Prostate gland (tissue), 2 donors: Measurements from ENCODE around the gene DPYD. TPM values are rescaled to one million over a fixed set of nuclear protein-coding genes. Genes with fewer than 3 reads are reported as not detected.
A peak's percentile ranks its signal among the peaks of the same experiment; 100 is the strongest.

Source experiments
- DNase-seq: peaks from one replicate; pipeline ENCODE4 v3.0.0-alpha.2; 2019; ENCODE audit warnings: low spot score
- H3K27ac ChIP-seq, 2 donors: fragments of 200-600 bp; sonication (generic); 2 replicates each; pipeline ENCODE4 v1.5.1; 2017 to 2019
- H3K27me3 ChIP-seq: fragments of 200-600 bp; sonication (generic); replicated peaks from 2 replicates; pipeline ENCODE4 v1.5.1; 2019; ENCODE audit not compliant: insufficient read depth
- H3K36me3 ChIP-seq, 2 donors: fragments of 200-600 bp; sonication (generic); 1 replicate in 1 of 2; 2 replicates in 1 of 2; pipeline versions ENCODE4 v1.5.1 to v1.8.1; 2017 to 2019
- H3K4me1 ChIP-seq: fragments of 200-600 bp; sonication (generic); replicated peaks from 2 replicates; pipeline ENCODE4 v1.5.1; 2019
- H3K4me3 ChIP-seq, 2 donors: fragments of 200-600 bp; sonication (generic); 2 replicates each; pipeline ENCODE4 v1.5.1; 2017 to 2019
- H3K9me3 ChIP-seq: fragments of 200-600 bp; sonication (generic); 2 replicates; pipeline ENCODE4 v1.5.1; 2017
- CTCF ChIP-seq, 4 experiments: fragments of 200-600 bp in 2 of 4; fragments of 450-650 bp in 2 of 4; sonication (generic) in 2 of 4; IDR thresholded peaks; 1 replicate in 3 of 4; 2 replicates in 1 of 4; pipeline ENCODE4 v1.5.1; 2016 to 2019; ENCODE audit warnings: antibody characterized with exemption in 4 of 4, mild to moderate bottlenecking in 2 of 4, moderate library complexity in 2 of 4
- POLR2A ChIP-seq: fragments of 450-650 bp; IDR thresholded peaks from one replicate; pipeline ENCODE4 v1.6.1; 2016; ENCODE audit warnings: antibody characterized with exemption, mild to moderate bottlenecking
- POLR2AphosphoS5 ChIP-seq: sonication (generic); formaldehyde crosslinking; IDR thresholded peaks from one replicate; pipeline ENCODE4 v1.6.1; 2017; ENCODE audit warnings: antibody characterized with exemption
- WGBS: methylation state at CpG from one replicate; pipeline ENCODE4 v1.1.5; 2018; 5-methylcytosine and 5-hydroxymethylcytosine counted together
- intact Hi-C: fragments of 100-400 bp; cut with DNase I; formaldehyde crosslinking; loops from one replicate; pipeline ENCODE4 v1.14.2; 2022
- total RNA-seq, 2 donors: library from RNA; depleted of rRNA; stranded (reverse); fragments of >200 nt; gene quantifications; one replicate each; pipeline ENCODE4 v1.1.0, GENCODE V29; 2016

DPYD gene
- total RNA-seq, 2 donors from 2014 or later: 18.2 to 19.7 TPM

DNA sequence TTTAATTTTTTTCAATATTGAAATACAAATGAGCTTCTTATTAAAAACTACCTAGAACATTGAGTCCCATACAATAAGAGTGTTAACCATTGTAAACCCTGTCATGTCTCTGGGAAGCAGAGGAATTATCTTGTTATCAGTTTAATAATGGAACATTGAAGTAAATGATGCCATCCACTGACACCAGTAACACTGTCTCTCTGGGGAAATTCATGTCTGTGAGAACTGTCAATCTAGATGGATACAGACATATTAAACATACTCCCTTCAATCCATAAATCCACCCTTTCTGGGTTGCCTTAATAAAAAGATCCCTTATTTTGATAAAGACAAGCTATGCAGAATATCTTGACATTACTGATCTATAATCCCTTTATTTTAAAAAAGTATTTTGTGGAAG, 503.2 kb downstream of the DPYD start:
- intact Hi-C loops: no loop called here
- no peak for DNase-seq
- TF ChIP-seq POLR2A: no peak
- no peak for TF ChIP-seq CTCF (IDR thresholded peaks at IDR 0.05)
- no peak for TF ChIP-seq POLR2AphosphoS5
- Histone ChIP-seq H3K4me3 (no peak overlapping the region), H3K27me3 (no peaks in the 10 kb centered on the region), H3K4me1 (peaks cover 3% of the 10 kb centered on the region), H3K9me3 (no peaks in the 10 kb centered on the region), H3K36me3 (no peaks in the 10 kb centered on the region), H3K27ac (no peak overlapping the region)

GRCh38 chr1:97414682-97415312, 506.0 kb downstream of the DPYD start:
- Histone ChIP-seq H3K27me3 (no peaks in the 10 kb centered on the region), H3K9me3 (no peaks in the 10 kb centered on the region), H3K27ac (peak overlapping the region; percentile 31 to 78), H3K4me1 (peaks cover 3% of the 10 kb centered on the region), H3K4me3 (no peak overlapping the region), H3K36me3 (no peaks in the 10 kb centered on the region)
- no peak for DNase-seq
- TF ChIP-seq POLR2AphosphoS5 (peak; percentile 62), CTCF (IDR thresholded peaks at IDR 0.05) (no peak)
- WGBS: 65% methylated on average over 3 of the region's 3 CpGs
- intact Hi-C loops: no loop called here

DNA sequence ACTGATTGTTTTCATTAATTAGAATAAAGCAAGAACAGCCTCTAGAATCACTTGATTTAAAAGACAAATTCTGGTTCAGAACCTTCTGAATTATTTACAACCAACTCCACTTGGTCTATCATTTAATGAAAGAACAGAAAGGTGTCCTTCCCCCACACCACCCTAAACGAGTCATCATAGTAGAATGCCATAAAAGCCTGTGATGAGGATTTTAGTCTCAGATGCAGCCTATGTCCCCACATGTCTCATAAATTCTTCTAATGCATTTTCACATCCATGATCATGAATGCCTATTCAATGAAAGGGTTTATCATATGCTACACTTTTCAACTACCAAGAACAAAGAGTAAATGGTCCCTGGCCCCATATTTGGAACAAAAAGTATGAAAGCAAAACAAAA, 508.1 kb downstream of the DPYD start:
- Histone ChIP-seq H3K36me3 (no peaks in the 10 kb centered on the region), H3K27ac (peak overlapping the region in 1 of 2 donors; percentile 78), H3K4me3 (no peak overlapping the region), H3K9me3 (no peaks in the 10 kb centered on the region), H3K4me1 (peaks cover 3% of the 10 kb centered on the region), H3K27me3 (no peaks in the 10 kb centered on the region)
- TF ChIP-seq POLR2AphosphoS5: no peak
- no peak for TF ChIP-seq CTCF (IDR thresholded peaks at IDR 0.05)
- TF ChIP-seq POLR2A: no peak
- intact Hi-C loops: no loop called here
- WGBS: 28% methylated on average over 1 of the region's 1 CpG
- no peak for DNase-seq

DNA sequence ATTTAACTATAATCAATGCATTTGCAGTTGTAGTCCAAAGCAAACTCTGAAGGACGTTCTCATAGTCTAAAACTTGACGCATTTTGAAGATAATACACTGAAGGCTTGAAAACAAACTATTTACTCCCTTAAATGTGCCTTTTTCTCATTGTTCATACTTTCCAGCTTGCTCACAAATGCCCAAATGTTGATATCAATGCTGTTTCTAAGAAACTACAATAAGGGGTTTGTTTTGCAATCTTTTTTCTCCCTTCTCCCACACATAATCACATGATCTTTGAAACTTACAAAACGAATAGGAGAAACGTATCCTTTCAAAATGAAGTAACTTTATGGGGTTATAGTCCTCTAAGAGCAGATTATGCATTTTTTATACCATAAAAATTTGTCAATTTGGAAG, 508.7 kb downstream of the DPYD start:
- Histone ChIP-seq H3K27ac (no peak overlapping the region), H3K27me3 (no peaks in the 10 kb centered on the region), H3K4me1 (peaks cover 3% of the 10 kb centered on the region), H3K36me3 (no peaks in the 10 kb centered on the region), H3K9me3 (no peaks in the 10 kb centered on the region), H3K4me3 (no peak overlapping the region)
- TF ChIP-seq CTCF (IDR thresholded peaks at IDR 0.05): no peak
- TF ChIP-seq POLR2A: no peak
- no peak for TF ChIP-seq POLR2AphosphoS5
- intact Hi-C loops: no loop called here
- 54% methylated on average over 4 of the region's 4 CpGs for WGBS
- DNase-seq: no peak

DNA sequence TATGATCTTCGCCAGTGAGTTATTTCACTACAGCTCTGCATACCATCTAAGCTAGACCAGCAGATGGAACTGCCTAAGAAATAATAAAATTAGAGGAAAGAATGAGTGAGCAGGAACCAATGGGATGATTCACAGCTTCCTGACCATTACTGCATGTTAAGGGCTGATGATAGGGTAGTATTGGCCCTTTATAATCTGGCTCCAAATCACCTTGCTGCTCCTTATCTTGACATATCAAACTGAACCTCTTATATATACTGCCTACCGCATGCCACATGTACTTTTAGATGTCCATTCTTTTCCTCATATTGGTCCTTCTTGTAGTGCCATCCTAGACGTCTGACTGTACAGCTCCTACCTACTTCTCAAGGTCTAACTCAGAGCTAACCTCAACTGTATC, 524.4 kb downstream of the DPYD start:
- DNase-seq: no peak

More for the DNA sequence above, 524.4 kb downstream of the DPYD start:
- no peaks in the 10 kb centered on the region for H3K4me1 ChIP-seq
- 87% methylated on average over 3 of the region's 3 CpGs for WGBS
- no peak overlapping the region for H3K27ac ChIP-seq
- H3K4me3 ChIP-seq: no peak overlapping the region
- H3K27me3 ChIP-seq: no peaks in the 10 kb centered on the region
- intact Hi-C loops: no loop called here
- H3K36me3 ChIP-seq: no peaks in the 10 kb centered on the region
- H3K9me3 ChIP-seq: no peaks in the 10 kb centered on the region
- no peak for TF ChIP-seq POLR2AphosphoS5
- TF ChIP-seq CTCF (IDR thresholded peaks at IDR 0.05): no peak
- no peak for TF ChIP-seq POLR2A
